Neural cell (in vitro differentiated cells): ENCODE data around the gene CAPS.

ENCODE experiments used
- EZH2 ChIP-seq: fragments of 200-600, 300-800 bp; shearing (Covaris generic), sonication (generic); IDR thresholded peaks from 2 replicates; pipeline ENCODE4 v1.6.1; 2014; ENCODE audit warnings: antibody characterized with exemption, low read length, borderline replicate concordance, mild to moderate bottlenecking; ENCODE audit not compliant: insufficient read depth, poor library complexity, severe bottlenecking
- MXI1 ChIP-seq: fragments of 450-650 bp; conservative IDR thresholded peaks from 2 replicates; pipeline ENCODE4 v1.6.1; 2014; ENCODE audit warnings: antibody characterized with exemption, mild to moderate bottlenecking; ENCODE audit not compliant: poor library complexity, severe bottlenecking
- POLR2AphosphoS5 ChIP-seq: IDR thresholded peaks from 2 replicates; pipeline ENCODE4 v1.6.1; 2012
- RAD21 ChIP-seq: fragments of 450-650 bp; conservative IDR thresholded peaks from 2 replicates; pipeline ENCODE4 v1.6.1; 2014; ENCODE audit warnings: antibody characterized with exemption, mild to moderate bottlenecking, moderate library complexity
- TF ChIP-seq, protein P1 (sequence below): fragments of 450-650 bp; IDR thresholded peaks from 2 replicates; pipeline ENCODE4 v1.5.1; 2014; ENCODE audit warnings: antibody characterized with exemption, mild to moderate bottlenecking, moderate library complexity; ENCODE audit not compliant: poor library complexity, severe bottlenecking

DNA sequence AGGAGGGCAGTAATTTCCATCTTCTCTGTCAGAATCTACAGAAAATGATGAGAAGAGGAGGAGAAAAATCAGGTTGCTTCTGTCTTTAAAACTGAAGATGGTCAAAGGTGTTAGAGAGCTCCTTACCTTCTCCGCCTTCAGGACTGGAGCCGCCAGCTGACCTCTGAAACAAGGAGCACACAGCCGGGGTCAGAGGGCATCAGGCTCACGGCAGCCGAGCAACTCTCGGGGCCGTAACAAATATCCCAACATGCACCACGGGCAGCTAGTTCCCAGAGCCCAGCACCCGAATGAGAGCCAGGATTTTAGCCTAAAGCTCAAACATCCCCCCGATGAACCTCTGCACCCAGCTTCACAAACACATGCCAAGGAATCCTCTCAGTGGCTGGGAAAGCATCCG, 27.6 kb downstream of the CAPS start:
- TF ChIP-seq MXI1 (no peak), EZH2 (no peak), POLR2AphosphoS5 (no peak), RAD21 (no peak)
- TF ChIP-seq, protein P1, sequence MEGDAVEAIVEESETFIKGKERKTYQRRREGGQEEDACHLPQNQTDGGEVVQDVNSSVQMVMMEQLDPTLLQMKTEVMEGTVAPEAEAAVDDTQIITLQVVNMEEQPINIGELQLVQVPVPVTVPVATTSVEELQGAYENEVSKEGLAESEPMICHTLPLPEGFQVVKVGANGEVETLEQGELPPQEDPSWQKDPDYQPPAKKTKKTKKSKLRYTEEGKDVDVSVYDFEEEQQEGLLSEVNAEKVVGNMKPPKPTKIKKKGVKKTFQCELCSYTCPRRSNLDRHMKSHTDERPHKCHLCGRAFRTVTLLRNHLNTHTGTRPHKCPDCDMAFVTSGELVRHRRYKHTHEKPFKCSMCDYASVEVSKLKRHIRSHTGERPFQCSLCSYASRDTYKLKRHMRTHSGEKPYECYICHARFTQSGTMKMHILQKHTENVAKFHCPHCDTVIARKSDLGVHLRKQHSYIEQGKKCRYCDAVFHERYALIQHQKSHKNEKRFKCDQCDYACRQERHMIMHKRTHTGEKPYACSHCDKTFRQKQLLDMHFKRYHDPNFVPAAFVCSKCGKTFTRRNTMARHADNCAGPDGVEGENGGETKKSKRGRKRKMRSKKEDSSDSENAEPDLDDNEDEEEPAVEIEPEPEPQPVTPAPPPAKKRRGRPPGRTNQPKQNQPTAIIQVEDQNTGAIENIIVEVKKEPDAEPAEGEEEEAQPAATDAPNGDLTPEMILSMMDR, result no peak
